ENCODE measurements around the gene ZCCHC7. TPM values are rescaled to one million over a fixed set of nuclear protein-coding genes. Genes with fewer than 3 reads are reported as not detected.

ZCCHC7 gene
- polyA plus RNA-seq, 3 donors = 20.3 to 28.3 (median 21.8) TPM

DNA sequence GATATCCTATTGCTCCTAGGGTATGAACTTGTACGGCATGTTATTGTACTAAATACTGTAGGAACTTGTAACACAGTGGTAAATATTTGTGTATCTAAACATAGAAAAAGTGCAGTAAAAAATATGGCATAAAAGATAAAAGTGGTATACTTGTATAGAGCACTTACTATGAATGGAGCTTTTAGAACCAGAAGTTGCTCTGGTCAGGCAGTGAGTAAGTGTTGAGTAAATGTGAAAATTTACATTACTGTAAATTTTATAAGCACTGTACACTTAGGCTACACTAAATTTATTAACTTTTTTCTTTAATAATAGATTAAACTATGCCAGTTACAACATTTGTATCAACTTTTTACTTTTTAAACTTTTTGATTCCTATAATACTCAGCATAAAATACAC, 109.1 kb downstream of the ZCCHC7 start:
- DNase-seq (ENCODE audit: extremely low read depth in 1 of 11, low read depth in 9 of 11, low spot score in 4 of 11) = no peak

GRCh38 chr9:37229882-37230482, 109.6 kb downstream of the ZCCHC7 start:
- DNase-seq (ENCODE audit: extremely low read depth in 1 of 11, low read depth in 9 of 11, low spot score in 4 of 11) = no peak

DNA sequence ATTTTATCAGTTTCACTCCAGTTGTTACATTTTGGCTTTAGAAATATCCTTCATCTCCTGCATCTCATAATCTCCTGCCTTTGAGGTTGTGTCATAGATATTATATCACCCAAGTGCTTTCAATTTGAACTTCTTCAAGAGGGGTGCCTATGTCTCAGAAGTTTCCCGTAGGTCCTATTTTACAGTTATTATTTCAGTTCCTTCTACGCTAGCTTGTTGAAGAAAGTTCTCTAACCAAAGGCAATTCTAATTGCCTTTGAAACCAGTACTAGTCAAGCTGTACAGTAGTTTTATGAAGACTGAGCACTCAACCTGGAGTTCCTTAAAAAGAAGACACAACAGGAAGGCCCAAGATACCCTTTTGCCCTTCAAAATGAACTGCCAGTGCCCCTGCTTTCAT, 116.4 kb downstream of the ZCCHC7 start:
- DNase-seq (ENCODE audit: extremely low read depth in 1 of 11, low read depth in 9 of 11, low spot score in 4 of 11) = no peak

DNA sequence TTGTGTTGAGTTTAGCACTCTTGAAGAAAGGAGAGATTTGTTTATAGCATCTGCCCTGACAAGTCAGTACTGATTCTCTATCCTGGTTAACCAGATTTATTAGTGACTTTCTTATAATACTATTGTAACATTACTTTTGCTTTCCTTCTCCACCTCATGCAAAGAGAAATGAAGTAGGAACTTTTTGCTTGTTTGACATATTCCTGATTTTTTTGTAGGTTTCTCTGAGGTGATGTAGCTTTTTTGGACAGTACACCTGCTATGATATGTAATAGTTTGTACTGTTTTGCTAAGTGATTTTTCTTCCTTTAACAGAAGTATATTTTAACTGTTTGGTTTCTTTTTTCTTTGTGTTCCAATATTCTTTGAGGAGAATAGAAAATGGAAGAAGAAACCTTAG, 117.7 kb downstream of the ZCCHC7 start:
- no peak for DNase-seq (ENCODE audit: extremely low read depth in 1 of 11, low read depth in 9 of 11, low spot score in 4 of 11)

GRCh38 chr9:37239224-37239859, 119.0 kb downstream of the ZCCHC7 start:
- DNase-seq (ENCODE audit: extremely low read depth in 1 of 11, low read depth in 9 of 11, low spot score in 4 of 11) = no peak

GRCh38 chr9:37239921-37240320, 119.5 kb downstream of the ZCCHC7 start:
- no peak for DNase-seq (ENCODE audit: extremely low read depth in 1 of 11, low read depth in 9 of 11, low spot score in 4 of 11)

- DNase-seq (ENCODE audit: extremely low read depth in 1 of 11, low read depth in 9 of 11, low spot score in 4 of 11) = no peak
Measured at GRCh38 chr9:37241340-37241739, 121.0 kb downstream of the ZCCHC7 start.

- no peak for DNase-seq (ENCODE audit: extremely low read depth in 1 of 11, low read depth in 9 of 11, low spot score in 4 of 11)
Measured at GRCh38 chr9:37242089-37242488, 121.7 kb downstream of the ZCCHC7 start.

GRCh38 chr9:37243588-37244345, 123.4 kb downstream of the ZCCHC7 start:
- no peak for DNase-seq (ENCODE audit: extremely low read depth in 1 of 11, low read depth in 9 of 11, low spot score in 4 of 11)

DNA sequence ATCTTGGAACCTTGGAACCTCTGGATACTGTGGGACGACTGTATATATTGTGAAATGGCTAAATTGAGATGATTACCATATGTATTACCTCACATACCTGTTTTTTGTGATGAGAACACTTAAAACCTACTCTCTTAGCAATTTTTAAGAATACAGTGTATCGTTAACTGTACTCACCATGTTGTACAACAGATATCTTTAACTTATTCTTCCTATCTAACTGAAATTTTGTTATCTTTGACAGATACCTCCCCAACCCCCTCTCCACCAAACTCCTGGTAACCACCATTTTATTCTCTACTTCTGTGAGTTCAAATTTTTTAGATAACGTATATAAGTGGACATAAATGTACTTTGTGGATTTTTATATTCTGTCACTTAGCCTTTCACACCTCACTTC, 126.5 kb downstream of the ZCCHC7 start:
- no peak for DNase-seq (ENCODE audit: extremely low read depth in 1 of 11, low read depth in 9 of 11, low spot score in 4 of 11)

DNA sequence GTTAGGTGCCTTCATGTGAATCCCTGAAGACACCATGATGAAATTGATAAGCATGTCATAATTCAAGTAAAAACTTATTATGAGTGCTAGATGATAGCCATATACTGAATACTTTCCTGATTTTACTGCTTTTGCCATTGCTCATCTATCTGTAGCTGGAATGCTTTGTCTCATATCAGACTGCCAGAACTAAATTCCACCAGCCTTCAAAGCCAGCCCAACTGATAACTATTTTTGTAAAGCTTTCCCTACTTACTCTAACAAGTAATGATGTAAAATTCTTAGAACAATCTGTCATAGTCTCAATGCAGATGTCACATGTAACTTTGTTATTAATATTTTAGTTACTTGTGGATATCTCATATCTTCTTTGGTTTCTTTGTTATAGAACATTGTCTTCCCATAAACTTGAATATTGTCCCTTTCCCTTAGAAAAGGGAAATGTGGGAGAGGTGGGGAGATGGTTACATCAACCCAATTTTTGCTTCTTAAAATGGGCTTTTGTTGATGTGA, 128.3 kb downstream of the ZCCHC7 start:
- no peak for DNase-seq (ENCODE audit: extremely low read depth in 1 of 11, low read depth in 9 of 11, low spot score in 4 of 11)

GRCh38 chr9:37251452-37251851, 131.1 kb downstream of the ZCCHC7 start:
- peak in 2 of 11 donors; percentile 6 to 13 for DNase-seq (ENCODE audit: extremely low read depth in 1 of 11, low read depth in 9 of 11, low spot score in 4 of 11)

GRCh38 chr9:37253377-37253937, 133.1 kb downstream of the ZCCHC7 start:
- no peak for DNase-seq (ENCODE audit: extremely low read depth in 1 of 11, low read depth in 9 of 11, low spot score in 4 of 11)

DNA sequence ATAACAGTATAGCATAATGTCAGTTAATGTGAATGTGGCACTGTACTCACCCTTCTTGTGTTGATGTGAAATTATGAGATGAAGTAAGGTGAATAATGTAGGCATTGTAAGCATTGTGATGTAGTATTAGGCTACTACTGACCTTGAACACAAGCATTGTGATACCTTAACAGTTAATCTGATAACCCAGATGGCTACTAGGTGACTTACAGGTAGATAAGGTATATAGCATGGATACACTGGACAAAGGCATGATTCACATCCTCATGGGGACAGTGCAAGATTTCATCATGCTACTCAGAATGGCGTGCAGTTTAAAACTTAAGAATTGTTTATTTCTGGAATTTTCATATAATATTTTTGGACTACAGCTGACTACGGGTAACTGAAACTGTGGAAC, 134.8 kb downstream of the ZCCHC7 start:
- no peak for DNase-seq (ENCODE audit: extremely low read depth in 1 of 11, low read depth in 9 of 11, low spot score in 4 of 11)

- DNase-seq (ENCODE audit: extremely low read depth in 1 of 11, low read depth in 9 of 11, low spot score in 4 of 11) = no peak
Measured at GRCh38 chr9:37255944-37256862, 135.8 kb downstream of the ZCCHC7 start.

GRCh38 chr9:37259951-37260350, 139.6 kb downstream of the ZCCHC7 start:
- DNase-seq (ENCODE audit: extremely low read depth in 1 of 11, low read depth in 9 of 11, low spot score in 4 of 11) = no peak

- DNase-seq (ENCODE audit: extremely low read depth in 1 of 11, low read depth in 9 of 11, low spot score in 4 of 11) = peak in 1 of 11 donors; percentile 9
Measured at GRCh38 chr9:37262410-37262809, 142.0 kb downstream of the ZCCHC7 start.

DNA sequence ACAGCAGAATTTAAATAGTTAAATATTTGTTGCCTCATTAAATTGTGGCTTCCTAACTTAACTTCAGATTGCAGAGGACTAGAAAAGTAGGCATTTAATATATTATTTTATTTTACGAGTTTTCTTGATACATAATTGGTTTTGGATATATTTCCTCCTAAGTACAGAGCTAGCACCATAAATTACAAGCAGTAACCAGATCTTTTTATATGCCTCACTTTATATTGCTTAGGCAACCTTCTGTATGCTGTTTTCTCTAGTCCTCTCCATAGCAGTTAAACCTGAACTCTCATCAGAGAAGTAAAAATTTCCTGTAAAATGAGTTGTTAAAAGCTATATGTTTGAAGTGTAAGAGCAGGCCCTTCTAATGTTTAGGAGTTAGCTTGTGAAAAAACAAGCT, 144.2 kb downstream of the ZCCHC7 start:
- no peak for DNase-seq (ENCODE audit: extremely low read depth in 1 of 11, low read depth in 9 of 11, low spot score in 4 of 11)

DNA sequence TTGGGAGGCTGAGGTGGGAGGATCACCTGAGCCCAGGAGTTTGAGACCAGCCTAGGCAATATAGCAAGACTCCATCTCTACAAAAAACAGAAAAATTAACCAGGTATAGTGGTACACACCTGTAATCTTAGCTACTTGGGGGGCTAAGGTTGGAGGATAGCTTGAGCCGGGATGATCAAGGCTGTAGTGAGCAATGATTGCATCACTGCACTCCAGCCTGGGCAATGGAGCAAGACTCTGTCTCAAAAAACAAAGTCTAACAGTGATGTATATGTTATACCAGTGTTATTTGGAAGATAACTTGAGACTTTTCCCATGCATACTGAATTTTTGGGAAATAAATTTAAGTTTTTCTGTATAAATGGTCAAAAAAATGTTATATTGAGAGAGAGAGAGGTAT, 146.3 kb downstream of the ZCCHC7 start:
- DNase-seq (ENCODE audit: extremely low read depth in 1 of 11, low read depth in 9 of 11, low spot score in 4 of 11) = no peak

Measured in renal cortex interstitium (tissue), 11 donors.